PFSK-1 (cell line): ENCODE data around the gene FLNA. TPM values are rescaled to one million over a fixed set of nuclear protein-coding genes. Genes with fewer than 3 reads are reported as not detected.

Source experiments
- FOXP2 ChIP-seq: optimal IDR thresholded peaks from 2 replicates; pipeline ENCODE3; 2011; ENCODE audit warnings: borderline replicate concordance, control low read depth, inconsistent platforms; ENCODE audit not compliant: insufficient read depth; ENCODE audit errors: extremely low read length, extremely low read depth
- POLR2AphosphoS5 ChIP-seq: IDR thresholded peaks from 2 replicates; pipeline ENCODE4 v1.6.1; 2012; ENCODE audit warnings: low read depth, mild to moderate bottlenecking, control low read depth, low read length, moderate library complexity
- REST ChIP-seq, 2 experiments: IDR thresholded peaks; 2 replicates each; pipeline versions ENCODE4 v1.6.1 to v1.8.0; 2011 to 2012; ENCODE audit warnings: low read depth in 2 of 2, low read length in 2 of 2, control low read depth in 1 of 2, inconsistent platforms in 1 of 2, mild to moderate bottlenecking in 1 of 2, moderate library complexity in 1 of 2; ENCODE audit not compliant: insufficient read depth in 1 of 2
- SIN3A ChIP-seq: IDR thresholded peaks from 2 replicates; pipeline ENCODE4 v1.6.1; 2012; ENCODE audit warnings: mild to moderate bottlenecking, low read length, moderate library complexity, borderline replicate concordance; ENCODE audit not compliant: insufficient read depth
- TAF1 ChIP-seq: IDR thresholded peaks from 2 replicates; pipeline ENCODE4 v1.6.1; 2012; ENCODE audit warnings: low read length, control low read depth, borderline replicate concordance; ENCODE audit not compliant: insufficient read depth
- polyA plus RNA-seq: library from polyadenylated mRNA; unstranded; fragments of >200 nt; gene quantifications from one replicate; pipeline ENCODE4 v1.2.1, GENCODE V29; 2012; ENCODE audit warnings: low read depth, missing spikeins; ENCODE audit not compliant: insufficient read length

FLNA gene
- polyA plus RNA-seq, result 697 TPM

DNA sequence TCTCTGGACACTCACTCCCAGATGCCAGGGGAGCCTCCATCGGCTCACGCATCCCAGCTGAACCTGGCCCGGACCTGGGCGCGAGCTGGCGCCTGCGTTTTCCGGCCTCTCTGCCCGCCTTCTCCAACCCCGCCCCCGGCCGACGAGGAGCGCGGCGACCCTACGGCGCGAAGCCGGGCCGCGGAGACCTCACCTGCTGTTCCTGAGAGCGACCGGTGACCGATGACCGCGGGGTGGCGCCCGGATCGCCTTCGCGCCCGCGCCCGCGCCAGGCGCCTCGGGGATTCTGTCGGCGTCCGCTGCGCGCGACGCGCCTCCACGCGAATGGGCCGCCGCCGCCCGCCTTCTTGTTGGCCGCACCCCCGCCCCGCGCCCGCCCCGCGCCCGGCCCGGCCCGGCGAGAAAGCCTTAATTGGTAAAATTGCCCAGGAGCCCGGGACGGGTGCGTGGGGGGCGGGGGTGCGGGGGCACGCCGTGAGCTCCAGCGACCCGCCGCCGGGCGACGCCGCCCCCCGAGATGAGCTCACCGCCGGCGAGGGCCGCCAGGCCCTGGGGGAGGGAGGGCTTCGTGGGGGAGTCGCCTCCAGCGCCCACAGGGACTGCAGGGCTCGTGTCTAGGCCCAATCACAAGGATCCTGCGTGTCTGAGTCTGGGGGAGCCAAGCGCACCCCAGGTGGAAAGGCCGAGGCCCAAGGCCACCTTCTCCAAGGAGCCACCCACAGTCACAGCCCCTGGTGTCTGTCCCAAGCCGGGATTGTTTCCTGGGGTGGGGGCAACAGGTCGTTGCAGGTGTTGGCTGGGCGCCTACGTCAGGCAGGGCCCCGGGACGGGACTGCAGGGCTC is at the start of gene FLNA:
Gene FLNA, minus strand, starts transcription at position 322 of the 843 bp plus-strand sequence. CDS start 3,389 bp downstream, outside the sequence.
- TF ChIP-seq TAF1 (no peak), POLR2AphosphoS5 (no peak), FOXP2 (no peak), REST (IDR thresholded peaks at IDR 0.05; ENCODE audit: insufficient read depth in 1 of 2, low read depth in 2 of 2, low read length in 2 of 2) (no peak), SIN3A (no peak)

DNA sequence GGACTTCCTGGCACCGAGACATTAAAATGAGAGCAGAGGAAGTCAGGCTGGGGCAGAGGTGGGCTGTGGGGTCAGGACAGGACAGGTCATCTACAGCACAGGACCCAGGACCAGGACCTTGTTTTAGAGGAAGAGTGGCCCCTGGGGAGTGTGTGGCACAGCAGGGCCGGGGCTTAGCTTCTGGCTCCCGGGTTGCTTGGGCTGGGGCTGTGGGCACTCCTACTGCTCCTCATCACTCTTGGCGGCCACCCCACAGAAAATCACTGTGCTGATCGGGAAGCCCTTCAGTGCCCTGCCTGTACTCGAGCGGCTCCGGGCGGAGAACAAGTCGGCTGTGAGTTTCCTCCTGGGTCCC is 45.9 kb upstream of the FLNA start:
- TF ChIP-seq TAF1 (no peak), POLR2AphosphoS5 (no peak), REST (IDR thresholded peaks at IDR 0.05; ENCODE audit: insufficient read depth in 1 of 2, low read depth in 2 of 2, low read length in 2 of 2) (no peak), FOXP2 (no peak), SIN3A (no peak)

GRCh38 chrX:154419688-154420401 is 45.4 kb upstream of the FLNA start:
- TF ChIP-seq REST (IDR thresholded peaks at IDR 0.05; ENCODE audit: insufficient read depth in 1 of 2, low read depth in 2 of 2, low read length in 2 of 2), result no peak
- no peak for TF ChIP-seq FOXP2
- no peak for TF ChIP-seq TAF1
- TF ChIP-seq POLR2AphosphoS5, result no peak
- TF ChIP-seq SIN3A, result no peak

DNA sequence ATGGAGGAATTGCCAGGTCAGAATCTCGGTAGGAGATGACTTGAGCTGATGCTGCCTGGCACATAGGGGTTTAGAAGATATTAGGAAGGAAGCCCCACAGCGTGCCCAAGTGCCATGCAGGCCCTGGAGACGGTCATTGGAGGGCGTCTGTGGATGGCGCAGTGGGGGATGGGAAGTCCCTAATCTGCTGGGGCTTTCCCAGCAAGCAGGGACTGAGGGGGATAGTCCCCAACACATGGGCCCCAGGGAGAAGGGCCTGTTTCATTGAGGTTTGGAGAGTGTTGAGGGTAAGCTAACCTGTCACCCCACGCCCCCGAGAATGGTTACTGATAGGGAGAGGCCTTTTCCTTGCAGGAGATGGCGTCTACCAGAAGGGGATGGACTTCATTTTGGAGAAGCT is 44.8 kb upstream of the FLNA start:
- TF ChIP-seq REST (IDR thresholded peaks at IDR 0.05; ENCODE audit: insufficient read depth in 1 of 2, low read depth in 2 of 2, low read length in 2 of 2), result no peak
- no peak for TF ChIP-seq POLR2AphosphoS5
- no peak for TF ChIP-seq FOXP2
- no peak for TF ChIP-seq TAF1
- no peak for TF ChIP-seq SIN3A
